NCI-H1436 (cell line): ENCODE measurements around the gene ABCB10.
"Not testable (repeated sequence)": the region's sequence is repeated elsewhere in the genome, so short reads cannot be mapped to it uniquely, and the experiment has no call there.

Experiments used
- DNase-seq: peaks from one replicate; lab custom pipeline; 2025; lab: John Stamatoyannopoulos, UW

Gene ABCB10

DNA sequence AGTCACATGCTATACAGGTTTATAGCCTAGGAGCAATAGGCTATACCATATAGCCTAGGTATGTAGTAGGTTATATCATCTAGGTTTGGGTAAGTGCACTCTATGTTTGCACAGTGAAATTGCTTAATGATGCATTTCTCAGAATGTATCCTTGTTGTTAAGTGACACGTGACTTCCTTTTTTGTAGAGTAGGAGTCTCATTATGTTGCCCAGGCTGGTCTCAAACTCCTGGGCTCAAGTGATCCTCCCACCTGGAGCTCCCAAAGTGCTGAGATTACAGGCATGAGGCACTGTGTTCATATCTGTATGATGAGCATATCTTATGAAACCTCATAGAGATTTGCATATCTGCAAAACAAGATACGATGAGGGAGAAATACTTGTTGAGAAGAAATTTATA lies 13.8 kb upstream of the ABCB10 start:
- DNase-seq: peak; percentile 77

DNA sequence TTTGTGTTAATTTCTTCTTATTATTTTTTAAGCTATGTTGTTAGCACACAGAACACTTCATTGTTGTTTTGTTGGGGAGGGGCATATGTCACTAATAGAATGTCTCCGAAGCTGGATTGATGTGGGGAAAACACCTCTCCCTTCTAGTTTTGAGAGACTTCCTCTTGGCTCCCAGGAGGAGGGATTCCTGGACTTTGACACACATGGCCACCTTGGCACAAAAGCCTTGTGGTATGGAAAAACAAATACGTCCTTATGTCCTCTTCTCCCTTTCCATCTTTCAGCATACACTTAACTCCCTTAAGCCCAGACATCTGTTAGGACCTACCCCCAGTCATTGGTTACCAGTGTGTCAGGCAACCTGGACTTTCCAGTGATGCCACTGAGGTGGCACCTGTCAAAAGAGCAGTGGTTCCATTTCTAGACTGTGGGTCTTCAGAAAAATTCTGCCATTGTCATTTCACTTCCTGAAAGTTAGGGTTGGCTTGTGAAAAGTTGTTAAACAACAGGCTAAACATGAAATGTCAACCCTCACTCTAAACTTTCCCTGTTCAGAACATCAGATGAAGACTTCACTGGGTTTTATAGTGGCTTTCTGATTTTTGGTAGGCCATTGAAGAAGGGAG lies 12.5 kb upstream of the ABCB10 start:
- no peak for DNase-seq

DNA sequence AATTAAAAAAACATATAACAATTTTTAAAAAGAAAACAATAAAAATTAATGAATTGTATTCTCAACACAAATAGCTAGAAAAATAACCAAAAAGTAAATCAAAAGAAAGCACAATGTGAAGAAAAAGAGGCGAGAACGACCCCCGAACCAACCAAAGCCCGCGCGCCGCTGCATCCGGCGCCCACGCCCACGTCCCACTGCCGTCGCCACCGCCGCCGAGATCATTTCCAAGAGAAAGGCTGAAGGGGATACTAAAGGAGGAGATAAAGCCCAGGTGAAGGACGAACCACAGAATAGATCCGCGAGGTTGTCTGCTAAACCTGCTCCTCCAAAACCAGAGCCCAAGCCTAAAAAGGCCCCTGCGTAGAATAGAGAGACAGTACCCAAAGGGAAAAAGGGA lies 11.8 kb upstream of the ABCB10 start:
- no peak for DNase-seq

DNA sequence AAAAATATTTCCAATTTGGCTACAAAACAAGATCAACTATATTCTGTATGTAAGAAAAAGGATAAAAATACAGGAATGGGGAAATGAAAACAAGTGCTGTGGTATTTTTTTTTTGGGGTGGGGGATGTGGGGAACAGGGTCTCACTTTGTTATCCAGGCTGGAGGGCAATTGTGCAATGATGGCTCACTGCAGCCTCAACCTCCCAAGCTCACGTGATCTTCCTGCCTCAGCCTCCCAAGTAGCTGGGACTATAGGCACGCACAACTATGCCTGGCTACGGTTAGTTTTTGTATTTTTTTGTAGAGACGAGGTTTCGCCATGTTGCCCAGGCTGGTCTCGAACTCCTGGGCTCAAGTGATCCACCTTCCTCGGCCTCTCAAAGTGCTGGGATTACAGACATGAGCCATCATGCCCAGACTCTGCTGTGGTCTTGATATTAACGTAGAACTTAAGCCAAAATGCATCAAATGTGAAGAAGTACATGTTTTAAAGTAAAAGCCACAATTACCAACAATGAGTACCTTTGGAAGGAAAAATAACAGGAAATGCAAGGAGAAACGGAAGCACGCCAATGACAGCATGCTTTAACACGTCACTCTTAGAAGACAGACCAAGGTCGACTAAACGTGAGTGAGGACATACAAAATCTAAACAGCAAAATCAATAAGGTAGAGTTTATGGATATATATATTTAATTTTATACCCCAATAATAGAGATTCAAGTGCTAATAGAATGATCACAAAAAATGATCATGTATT lies 8.8 kb upstream of the ABCB10 start:
- DNase-seq: no peak

DNA sequence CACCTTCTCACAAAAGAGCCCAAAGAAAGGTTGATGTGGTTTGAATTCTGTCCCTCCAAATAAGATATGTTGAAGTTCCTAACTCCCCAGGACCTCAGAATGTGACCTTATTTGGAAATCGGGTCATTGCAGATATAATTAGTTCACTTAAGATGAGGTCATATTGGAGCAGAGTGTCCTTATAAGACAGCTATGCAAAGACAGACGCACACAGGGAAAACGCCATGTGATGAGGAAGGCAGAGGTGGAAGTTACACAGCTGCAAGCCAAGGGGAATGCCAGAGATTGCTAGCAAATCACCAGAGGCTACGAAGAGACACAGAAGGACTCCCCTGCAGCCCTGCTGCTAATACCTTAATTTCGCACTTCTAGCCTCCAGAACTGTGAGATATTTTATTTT lies 5.2 kb upstream of the ABCB10 start:
- no peak for DNase-seq

DNA sequence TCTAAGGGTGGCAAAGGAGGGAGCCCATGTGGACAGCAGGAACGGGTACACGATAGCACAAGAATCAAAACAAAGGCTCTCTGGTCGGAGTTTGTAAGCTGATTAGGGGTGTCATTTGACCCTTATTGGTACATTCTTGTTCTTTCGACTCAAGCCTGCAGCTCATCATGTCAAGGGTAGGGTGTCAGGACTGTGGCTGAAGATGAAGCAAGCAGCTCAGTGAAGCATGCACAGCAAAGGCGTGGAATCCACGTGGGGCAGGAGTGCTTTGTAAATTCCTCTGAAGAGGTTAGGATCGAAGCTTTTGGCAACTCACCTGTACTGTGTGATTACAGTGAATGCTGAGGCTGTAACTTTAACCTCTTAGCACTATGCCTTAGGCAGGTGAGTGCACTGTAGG lies 4.7 kb upstream of the ABCB10 start:
- DNase-seq: no peak

DNA sequence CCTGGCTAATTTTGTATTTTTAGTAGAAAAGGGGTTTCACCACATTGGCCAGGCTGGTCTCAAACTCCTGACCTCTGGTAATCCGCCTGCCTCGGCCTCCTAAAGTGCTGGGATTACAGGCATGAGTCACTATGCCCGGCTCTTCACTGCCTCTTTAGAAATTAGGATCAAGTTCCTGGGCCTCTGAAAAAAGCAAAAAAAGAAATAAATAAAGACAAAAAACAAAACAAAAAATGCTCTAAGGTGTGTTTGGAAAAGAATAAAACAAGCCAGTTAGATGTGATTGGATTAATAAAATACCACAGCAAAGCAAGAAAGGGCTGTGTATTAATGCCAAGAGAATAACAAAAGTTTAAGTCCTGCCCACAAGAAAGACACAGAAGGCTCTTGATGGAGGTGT lies 4.2 kb upstream of the ABCB10 start:
- DNase-seq: no peak

DNA sequence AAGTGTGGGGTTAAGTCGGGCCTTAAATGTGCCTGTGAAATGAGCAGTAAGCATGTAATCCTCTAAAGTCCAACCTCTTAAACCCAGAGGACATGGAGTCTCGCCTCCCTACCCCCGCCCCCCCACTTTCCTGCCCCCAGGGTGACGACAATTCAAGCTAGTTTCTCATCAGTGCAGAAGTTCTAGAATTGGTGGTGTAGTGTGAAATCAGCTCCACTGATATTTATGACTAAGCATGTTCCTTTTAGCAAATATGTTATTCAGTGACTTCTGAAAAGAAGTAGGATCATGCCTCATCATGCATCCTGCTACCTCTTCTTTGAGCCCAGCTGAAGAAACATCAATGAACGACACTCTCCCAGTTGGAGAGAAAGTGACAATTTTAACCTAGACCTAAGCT lies 2.6 kb upstream of the ABCB10 start:
- no peak for DNase-seq

DNA sequence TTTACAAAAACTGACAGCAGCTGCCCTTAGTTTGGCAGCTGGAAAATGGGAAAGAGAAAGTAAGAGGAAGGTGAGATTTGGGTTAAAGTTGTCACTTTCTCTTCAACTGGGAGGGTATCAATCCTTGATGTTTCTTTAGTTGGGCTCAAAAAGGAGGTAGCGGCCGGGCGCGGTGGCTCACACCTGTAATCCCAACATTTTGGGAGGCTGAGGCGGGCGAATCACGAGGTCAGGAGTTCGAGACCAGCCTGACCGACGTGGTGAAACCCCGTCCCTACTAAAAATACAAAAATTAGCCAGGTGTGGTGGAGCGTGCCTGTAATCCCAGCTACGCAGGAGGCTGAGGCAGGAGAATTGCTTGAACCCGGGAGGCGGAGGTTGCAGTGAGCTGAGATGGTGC lies 1.6 kb upstream of the ABCB10 start:
- not testable (repeated sequence) for DNase-seq

DNA sequence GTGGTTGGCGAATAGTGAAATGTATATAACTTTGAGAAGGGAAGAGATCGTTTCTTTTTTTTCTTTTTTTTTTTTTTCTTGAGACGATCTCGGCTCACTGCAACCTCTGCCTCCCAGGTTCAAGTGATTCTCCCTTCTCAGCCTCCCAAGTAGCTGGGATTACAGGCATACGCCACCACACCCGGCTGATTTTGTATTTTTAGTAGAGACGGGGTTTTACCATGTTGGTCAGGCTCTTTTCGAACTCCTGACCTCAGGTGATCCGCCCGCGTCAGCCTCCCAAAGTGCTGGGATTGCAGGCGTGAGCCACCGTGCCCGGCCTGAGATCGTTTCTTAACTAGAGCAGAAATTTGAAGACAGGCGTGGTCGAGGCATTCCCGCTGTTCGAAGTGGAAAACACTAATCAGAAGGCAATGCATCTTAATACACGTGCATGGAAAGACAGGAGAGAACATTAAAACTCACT lies 862 bp upstream of the ABCB10 start:
- not testable (repeated sequence) for DNase-seq

DNA sequence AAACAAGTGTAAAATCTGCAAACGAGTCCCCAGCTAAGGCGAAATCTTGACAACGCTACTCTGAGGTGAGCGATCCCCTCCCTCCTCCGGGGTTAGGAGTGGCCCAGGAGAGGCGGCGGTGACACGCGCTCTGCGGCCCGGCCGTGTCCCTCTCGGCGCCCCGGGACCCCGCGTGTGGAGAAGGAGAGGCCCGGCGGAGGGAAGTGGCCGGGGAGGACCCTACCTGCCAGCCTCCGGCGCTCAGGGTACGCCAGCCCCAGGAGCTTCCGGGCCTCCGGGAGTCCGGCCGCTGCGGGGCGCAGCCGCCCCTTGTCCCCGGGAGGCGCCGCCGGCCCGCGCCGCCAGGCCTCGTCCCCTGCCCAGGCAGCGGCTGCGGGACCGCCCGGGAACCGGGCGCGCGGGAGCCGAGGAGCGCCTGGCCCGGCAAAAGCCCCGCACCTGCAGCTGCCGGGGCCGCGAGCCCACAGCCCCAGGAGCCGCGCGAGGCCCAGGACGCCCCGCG lies 543 bp downstream of the ABCB10 start:
- no peak for DNase-seq

DNA sequence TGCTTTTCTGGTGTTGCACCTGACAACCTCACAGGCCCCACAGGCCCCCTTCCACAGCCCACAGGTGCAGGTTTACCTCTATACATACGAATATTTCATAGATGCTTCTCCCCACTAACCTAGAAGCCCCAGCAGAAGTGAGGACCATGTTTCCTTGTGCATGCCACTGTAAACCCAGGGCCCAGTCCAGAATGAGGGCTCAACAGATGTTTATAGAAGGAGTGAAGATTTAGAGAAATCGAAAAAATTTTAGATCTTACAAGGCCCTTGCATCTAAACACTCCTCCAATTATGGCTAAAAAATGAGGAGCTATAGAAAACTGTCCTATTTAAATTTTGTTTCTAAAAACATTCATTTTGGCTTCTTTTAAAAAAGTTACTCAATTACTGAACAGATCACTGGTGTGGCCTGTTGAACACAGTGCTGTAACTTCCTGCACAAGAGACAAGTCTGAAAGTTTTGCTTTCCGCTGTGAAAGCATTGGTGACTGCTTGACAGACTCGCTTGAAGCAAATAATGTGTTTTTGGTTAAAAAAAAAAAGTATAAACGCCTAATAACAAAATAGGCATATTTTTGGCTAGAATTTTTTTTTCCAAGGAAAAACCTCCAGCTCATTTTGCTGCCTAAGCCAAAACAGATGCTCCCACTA lies 1.2 kb downstream of the ABCB10 start:
- no peak for DNase-seq

DNA sequence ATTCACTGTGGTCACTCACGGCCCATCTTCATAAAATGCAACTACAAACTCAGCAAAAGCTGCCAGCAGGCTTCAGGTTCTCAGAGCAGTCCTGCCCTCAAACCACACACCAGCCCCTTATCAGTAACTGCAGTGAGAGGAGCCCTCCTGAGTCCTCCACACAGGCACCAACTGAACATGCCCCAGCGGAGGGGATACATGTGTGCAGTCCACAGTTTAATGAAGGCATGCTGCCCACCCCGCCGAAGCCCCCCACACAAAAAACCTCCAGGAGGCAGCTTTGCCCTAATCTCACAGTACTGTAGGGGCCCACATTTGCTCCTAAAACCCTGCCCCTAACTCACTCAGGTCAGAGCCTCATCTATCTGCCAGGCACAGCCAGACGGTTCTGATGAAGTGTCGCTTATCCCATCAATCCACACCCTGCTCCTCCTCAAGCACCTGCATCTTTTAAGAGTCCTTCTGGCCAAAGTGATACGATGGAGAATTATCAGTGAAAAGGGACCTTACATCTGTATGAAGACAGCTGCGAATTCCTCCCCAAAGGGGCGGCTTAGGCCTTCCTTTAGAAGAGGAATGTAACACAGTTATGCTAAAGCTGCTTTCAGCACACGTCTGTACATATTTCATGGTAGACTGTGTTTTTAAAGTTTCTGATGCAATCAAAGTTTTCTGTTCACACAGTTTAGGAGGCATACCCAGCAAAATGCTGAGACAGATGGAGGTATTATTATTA lies 3.5 kb downstream of the ABCB10 start:
- DNase-seq: no peak

DNA sequence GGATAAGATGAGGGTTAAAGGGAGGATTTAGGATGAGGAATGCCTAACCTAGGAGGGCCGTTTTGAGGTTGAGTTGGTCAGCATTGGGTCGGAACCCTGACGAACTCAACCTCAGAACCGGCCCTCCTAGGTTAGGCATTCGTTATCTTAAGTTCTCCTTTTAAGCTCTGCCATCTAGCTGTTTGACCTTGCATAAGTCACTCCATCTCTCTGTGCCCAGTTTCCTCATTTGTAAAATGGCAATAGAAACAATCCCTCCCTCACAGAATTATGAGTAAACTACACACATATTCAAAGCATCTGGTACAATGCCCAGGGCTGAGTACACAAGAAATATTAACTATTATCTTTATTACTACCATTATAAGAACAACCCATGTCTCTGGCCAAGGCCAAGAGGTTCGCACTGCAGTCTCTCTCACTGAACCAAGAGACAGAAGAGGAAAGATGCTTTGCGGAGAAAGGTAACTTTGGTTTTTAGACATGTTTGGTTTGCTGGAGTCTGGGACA lies 4.8 kb downstream of the ABCB10 start:
- DNase-seq: no peak

DNA sequence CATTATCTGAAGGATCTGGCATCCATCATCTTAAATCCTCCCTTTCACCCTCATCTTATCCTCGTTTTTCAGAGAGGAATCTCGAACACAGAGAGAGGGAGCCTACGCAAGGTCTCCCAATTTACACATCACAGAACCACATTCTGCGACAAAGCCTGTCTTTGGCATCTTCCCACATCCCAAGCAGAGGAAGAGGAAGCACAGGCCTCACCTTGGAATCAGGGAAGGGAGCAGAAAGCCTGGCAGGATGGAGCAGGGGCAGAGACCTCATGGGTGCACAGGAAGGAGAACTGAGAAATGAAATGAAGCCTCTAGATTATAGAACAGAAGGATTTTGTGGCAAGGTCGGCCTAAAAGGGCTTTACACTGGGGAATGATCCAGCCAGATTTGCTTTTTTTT lies 5.8 kb downstream of the ABCB10 start:
- no peak for DNase-seq

DNA sequence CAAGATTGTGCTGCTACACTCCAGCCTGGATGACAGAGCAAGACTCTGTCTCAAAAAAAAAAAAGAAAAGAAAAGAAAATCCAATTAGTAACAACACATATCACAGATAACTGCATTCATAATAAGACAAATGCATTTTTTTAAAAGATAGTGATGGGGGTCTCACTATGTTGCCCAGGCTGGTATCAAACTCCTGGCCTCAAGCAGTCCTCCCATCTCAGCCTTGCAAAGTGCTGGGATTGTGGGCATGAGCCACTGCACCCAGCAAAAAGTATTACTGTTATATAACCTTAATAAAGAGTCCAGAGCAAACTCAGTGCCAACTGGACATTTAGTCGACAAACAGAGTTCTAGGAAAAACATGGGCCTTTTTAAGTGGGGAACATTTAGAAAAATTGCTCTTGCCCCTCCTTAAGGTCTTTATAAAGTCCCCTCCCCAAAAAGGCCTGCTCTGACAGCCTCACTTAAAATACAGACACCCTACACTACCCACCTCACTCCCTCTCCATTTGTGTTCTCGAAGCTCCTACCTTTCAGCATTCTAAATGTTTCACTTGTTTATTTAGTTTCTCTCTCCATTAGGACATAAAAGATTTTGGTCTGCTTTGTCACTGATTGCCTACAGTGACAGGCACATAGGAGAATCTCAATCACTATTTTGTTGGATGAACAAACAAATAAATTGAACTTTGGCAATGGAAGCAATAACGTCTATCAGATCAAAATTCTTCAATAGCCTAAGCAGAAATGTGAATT lies 7.5 kb downstream of the ABCB10 start:
- no peak for DNase-seq

DNA sequence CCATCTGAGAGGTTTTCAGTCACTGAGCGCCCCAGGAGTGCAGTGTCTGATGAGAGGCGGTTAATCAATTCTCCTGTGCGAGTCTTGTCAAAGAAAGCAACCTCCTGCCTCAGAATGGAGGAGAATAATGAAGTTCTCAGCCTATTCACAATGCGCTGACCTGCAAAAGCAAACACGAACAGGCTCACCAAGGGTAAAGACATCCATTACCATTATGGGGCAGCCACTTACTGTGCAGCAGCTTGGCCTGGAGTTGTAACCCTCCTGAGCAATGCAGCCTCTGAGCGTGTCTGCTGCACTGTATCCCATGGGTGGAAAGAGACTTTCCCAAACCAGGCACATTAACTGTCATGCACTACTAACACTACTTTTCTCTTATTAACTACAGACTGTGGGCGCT lies 11.0 kb downstream of the ABCB10 start:
- DNase-seq: no peak

DNA sequence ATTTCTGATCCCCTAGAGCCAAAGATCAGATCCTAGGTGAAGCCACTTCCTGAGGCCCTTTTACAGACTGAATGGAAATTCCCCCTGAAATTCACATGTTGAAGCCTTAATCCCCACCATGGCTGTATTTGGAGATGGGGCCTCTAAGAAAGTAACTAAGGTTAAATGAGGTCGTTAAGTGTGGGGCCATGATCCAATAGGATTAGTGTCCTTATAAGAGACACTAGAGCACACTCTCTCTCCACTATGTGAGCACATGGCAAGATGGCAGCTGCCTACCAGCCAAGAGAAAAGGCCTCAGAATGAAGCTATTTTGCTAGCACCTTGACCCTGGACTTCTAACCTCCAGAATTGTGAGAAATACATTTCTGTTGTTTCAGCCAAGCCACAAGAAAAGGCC lies 13.9 kb downstream of the ABCB10 start:
- no peak for DNase-seq

DNA sequence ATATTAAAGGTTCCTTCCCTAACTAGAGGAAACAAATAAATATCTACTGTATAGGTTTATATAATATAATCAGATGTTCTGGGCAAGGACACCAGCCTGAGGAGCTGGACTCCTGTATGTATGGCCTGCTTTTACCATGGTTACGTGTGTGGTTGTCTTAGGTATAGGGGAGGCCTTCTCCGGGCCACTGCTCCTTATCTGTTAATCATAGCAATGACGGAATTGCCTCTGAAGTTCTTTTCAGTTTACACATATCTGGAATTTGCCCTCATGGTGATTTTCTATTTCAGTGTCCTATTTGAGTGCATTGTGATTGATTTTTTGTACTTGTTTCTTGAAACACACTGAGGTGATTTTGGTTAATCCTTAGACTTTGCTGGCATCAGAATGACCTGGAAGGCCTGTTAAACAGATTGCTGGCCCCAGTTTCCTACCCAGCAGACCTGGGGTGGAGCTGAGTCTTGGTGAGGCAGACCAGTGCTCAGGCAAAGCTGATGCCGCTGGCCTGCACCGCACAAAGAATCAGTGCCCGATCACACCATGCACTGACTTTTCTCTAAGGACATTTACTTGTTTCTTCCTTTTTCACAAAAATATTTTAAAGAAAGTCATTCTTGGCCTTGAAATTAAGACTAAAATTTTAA lies 18.5 kb downstream of the ABCB10 start:
- no peak for DNase-seq

DNA sequence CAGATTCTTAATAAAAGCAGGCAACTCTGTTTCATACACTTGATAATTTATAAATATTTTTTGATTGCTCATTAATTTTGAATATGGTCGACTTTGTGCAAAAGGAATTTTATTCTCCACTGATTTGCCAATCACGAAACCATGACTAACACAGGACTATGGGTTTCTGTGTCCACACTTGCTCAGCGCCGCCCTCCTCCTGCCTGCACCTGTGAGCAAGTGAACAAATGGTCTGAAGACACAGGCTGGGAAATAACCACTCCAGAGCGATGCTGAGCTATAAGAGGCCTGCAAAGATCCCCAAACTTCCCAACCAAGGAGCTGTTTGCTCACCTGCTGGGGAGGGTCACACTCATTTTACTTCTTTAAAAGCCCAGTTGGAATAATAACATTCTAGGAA lies 19.6 kb downstream of the ABCB10 start:
- DNase-seq: no peak

DNA sequence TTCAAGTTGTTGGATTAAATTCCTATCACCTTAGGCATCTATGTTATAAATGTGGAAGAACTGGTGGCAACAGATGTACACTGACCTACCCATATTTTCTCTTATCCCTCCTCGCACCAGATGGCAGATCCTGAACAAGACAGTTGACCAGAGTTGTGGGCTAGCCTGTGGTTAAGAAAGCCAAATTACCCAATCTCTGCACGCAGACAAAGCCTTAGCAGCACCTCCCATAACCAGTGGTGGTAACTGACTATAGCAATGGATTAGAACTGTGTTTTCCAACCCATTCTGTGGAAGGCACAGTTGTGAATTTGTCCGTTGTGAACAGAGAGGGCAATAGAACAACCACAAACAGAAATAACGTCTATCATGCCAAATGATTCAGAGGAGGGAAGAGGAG lies 20.6 kb downstream of the ABCB10 start:
- no peak for DNase-seq
